Duodenal mucosa (tissue), 2 donors: ENCODE data around the gene PPP4R4.

ENCODE experiments used
- H3K27ac ChIP-seq: one replicate; pipeline ENCODE4 v1.7.0; 2013; ENCODE audit warnings: low read depth, low read length
- H3K27me3 ChIP-seq, 2 donors: one replicate each; pipeline ENCODE4 v1.7.0; 2013; ENCODE audit warnings: low read length in 2 of 2, control low read depth in 1 of 2; ENCODE audit not compliant: insufficient read depth in 2 of 2, control insufficient read depth in 1 of 2
- H3K36me3 ChIP-seq, 2 donors: one replicate each; pipeline ENCODE4 v1.7.0; 2013; ENCODE audit warnings: low read length in 2 of 2, control low read depth in 1 of 2; ENCODE audit not compliant: insufficient read depth in 2 of 2, control insufficient read depth in 1 of 2
- H3K4me1 ChIP-seq, 2 donors: one replicate each; pipeline ENCODE4 v1.7.0; 2013; ENCODE audit warnings: low read length in 2 of 2, control low read depth in 1 of 2; ENCODE audit not compliant: insufficient read depth in 2 of 2, control insufficient read depth in 1 of 2
- H3K4me3 ChIP-seq, 2 donors: one replicate each; pipeline ENCODE4 v1.7.0; 2013; ENCODE audit warnings: low read length in 2 of 2, low read depth in 1 of 2
- H3K9ac ChIP-seq, 2 donors: one replicate each; pipeline ENCODE4 v1.7.0; 2013; ENCODE audit warnings: low read length in 2 of 2, low read depth in 1 of 2
- H3K9me3 ChIP-seq, 2 donors: one replicate each; pipeline ENCODE4 v1.7.0; 2013; ENCODE audit warnings: low read length in 2 of 2, control low read depth in 1 of 2; ENCODE audit not compliant: control insufficient read depth in 1 of 2

The PPP4R4 gene

DNA sequence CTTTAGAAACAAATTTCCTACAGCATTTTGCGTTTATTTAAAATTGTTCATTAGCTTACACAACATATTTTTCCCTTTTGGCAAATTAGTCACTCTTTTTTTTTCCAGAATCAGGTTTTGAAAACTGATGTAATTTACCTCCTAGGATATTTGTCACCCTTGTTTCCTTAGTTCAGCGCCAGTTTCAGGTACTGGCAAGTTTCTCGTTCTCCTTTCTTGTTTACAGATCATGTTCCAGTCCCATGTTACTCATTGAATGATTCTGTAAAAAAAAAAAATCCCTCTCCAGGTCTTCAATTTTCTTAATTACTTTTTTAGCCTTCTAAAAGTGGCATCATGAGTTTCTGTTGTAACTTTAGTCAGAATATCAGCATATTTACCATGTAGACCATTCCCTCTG lies 2.7 kb downstream of the PPP4R4 start:
- Histone ChIP-seq H3K27ac (no peak overlapping the region), H3K4me1 (peaks cover 0 to 3% of the 10 kb centered on the region in 2 donors), H3K4me3 (no peak overlapping the region), H3K27me3 (peaks cover 30 to 58% of the 10 kb centered on the region in 2 donors), H3K9ac (no peak overlapping the region), H3K9me3 (no peaks in the 10 kb centered on the region), H3K36me3 (no peaks in the 10 kb centered on the region)

DNA sequence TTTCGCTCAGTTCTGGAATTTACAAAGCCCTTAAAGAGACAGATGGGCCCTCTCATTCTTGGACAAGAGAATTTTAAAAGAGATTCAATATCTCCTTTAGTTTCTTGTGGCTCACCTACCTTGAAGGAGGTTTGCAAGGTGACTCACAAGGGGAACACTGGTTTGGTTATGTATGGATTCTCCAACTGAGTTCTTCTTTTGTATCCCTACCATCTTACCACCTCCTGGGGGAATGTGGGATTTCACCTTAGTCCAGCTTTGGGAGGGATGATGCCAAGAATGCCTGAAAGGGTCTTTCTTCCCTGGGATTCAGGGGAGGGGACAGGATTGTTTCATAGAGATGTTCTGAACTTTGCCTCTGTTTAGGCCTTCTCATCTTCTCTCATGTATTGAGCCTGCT lies 3.7 kb downstream of the PPP4R4 start:
- Histone ChIP-seq H3K27me3 (peaks cover 30 to 51% of the 10 kb centered on the region in 2 donors), H3K4me3 (no peak overlapping the region), H3K36me3 (no peaks in the 10 kb centered on the region), H3K9ac (no peak overlapping the region), H3K9me3 (no peaks in the 10 kb centered on the region), H3K27ac (no peak overlapping the region), H3K4me1 (peaks cover 0 to 3% of the 10 kb centered on the region in 2 donors)

DNA sequence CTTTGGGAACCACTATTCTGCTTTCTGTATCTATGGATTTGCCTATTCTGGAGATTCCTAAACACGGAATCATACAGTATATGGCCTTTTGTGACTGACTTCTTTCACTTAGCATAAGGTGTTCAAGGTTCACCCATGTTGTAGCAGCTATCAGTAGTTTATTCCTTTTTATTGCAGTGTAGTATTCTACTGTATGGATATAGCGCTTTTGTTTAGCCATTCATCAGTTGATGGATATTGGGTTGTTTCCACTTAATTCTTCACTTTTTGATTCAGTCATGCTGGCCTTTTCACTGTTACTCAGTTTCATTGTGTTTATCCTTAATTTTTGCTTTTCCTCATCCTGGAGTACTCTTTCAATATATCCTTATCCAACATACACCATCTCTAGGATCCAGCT lies 5.1 kb downstream of the PPP4R4 start:
- Histone ChIP-seq H3K27me3 (peaks cover 30 to 52% of the 10 kb centered on the region in 2 donors), H3K9me3 (no peaks in the 10 kb centered on the region), H3K36me3 (no peaks in the 10 kb centered on the region), H3K9ac (no peak overlapping the region), H3K27ac (no peak overlapping the region), H3K4me1 (peaks cover 0 to 3% of the 10 kb centered on the region in 2 donors), H3K4me3 (no peak overlapping the region)

- H3K4me1 ChIP-seq, result no peaks in the 10 kb centered on the region
- no peaks in the 10 kb centered on the region for H3K36me3 ChIP-seq
- H3K27me3 ChIP-seq, result peaks cover 21 to 47% of the 10 kb centered on the region in 2 donors
- peak overlapping the region in 1 of 2 donors; percentile 7 for H3K4me3 ChIP-seq
- H3K9me3 ChIP-seq, result no peaks in the 10 kb centered on the region
- H3K9ac ChIP-seq, result no peak overlapping the region
- no peak overlapping the region for H3K27ac ChIP-seq
Measured at GRCh38 chr14:94180655-94181271, 6.6 kb downstream of the PPP4R4 start.

DNA sequence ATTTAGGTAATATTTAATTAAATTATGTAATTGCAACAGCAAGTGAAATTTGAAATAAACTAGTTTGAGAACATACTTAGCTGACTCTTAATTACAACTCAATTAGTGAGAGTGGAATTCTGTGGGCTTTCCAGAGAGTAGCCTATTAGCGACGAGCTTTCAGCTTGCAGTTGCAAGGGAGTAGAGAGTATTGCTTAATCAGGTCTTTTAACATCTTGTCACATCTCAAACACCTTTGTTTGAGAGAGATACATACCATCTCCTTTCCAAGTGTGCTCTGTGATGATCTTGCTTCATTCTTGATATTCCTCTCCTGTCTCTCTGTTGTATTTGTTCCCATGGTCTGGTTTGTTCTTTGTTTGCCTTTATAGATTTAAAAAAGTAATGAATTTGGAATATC lies 7.7 kb downstream of the PPP4R4 start:
- peaks cover 17 to 36% of the 10 kb centered on the region in 2 donors for H3K27me3 ChIP-seq
- no peaks in the 10 kb centered on the region for H3K4me1 ChIP-seq
- no peaks in the 10 kb centered on the region for H3K9me3 ChIP-seq
- no peak overlapping the region for H3K27ac ChIP-seq
- H3K36me3 ChIP-seq, result no peaks in the 10 kb centered on the region
- no peak overlapping the region for H3K9ac ChIP-seq
- no peak overlapping the region for H3K4me3 ChIP-seq

DNA sequence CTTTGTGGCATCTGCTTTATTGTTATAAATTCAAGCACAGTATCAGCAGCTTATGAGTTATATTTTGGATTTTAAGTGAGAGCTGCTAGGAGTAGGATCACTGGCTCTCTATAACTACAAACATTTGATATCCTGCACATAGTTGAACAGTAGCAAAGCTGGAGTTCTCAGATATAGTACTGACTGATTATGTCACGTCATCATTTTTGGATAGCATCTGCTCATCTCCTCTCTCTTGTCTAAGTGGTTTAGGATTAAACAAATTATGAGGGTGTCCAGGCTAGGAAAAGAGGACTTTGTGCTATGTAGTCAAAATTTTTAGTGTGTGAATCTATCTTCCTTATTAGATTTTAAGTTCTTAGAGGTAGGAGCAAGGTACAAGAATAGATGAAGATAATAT lies 18.4 kb downstream of the PPP4R4 start:
- Histone ChIP-seq H3K27ac (no peak overlapping the region), H3K27me3 (peaks cover 7 to 8% of the 10 kb centered on the region in 2 donors), H3K9ac (no peak overlapping the region), H3K36me3 (no peaks in the 10 kb centered on the region), H3K4me3 (no peak overlapping the region), H3K4me1 (no peaks in the 10 kb centered on the region), H3K9me3 (no peaks in the 10 kb centered on the region)

- Histone ChIP-seq H3K27me3 (peaks cover 7 to 8% of the 10 kb centered on the region in 2 donors), H3K27ac (no peak overlapping the region), H3K9ac (no peak overlapping the region), H3K9me3 (no peaks in the 10 kb centered on the region), H3K4me3 (no peak overlapping the region), H3K36me3 (no peaks in the 10 kb centered on the region), H3K4me1 (no peaks in the 10 kb centered on the region)
Measured at GRCh38 chr14:94193776-94194175, 19.7 kb downstream of the PPP4R4 start.

DNA sequence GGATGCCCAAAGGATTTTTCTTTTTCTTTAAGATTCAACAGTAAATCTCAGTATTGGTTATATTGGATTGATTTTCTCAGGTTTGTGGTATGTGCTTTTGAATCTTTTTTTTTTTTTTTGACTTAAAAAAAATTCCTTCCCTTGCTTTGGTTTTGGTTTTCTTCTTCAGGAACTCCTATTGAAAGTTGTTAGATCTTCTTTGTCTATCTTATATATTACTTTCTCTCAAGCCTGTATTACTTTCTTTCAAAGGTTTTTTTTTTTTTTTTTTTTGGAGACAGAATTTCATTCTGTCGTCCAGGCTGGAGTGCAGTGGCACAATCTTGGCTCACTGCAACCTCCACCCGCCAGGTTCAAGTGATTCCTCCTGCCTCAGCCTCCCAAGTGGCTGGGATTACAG lies 21.9 kb downstream of the PPP4R4 start:
- Histone ChIP-seq H3K27me3 (no peaks in the 10 kb centered on the region), H3K9ac (no peak overlapping the region), H3K4me1 (no peaks in the 10 kb centered on the region), H3K36me3 (no peaks in the 10 kb centered on the region), H3K9me3 (no peaks in the 10 kb centered on the region), H3K27ac (no peak overlapping the region), H3K4me3 (no peak overlapping the region)

DNA sequence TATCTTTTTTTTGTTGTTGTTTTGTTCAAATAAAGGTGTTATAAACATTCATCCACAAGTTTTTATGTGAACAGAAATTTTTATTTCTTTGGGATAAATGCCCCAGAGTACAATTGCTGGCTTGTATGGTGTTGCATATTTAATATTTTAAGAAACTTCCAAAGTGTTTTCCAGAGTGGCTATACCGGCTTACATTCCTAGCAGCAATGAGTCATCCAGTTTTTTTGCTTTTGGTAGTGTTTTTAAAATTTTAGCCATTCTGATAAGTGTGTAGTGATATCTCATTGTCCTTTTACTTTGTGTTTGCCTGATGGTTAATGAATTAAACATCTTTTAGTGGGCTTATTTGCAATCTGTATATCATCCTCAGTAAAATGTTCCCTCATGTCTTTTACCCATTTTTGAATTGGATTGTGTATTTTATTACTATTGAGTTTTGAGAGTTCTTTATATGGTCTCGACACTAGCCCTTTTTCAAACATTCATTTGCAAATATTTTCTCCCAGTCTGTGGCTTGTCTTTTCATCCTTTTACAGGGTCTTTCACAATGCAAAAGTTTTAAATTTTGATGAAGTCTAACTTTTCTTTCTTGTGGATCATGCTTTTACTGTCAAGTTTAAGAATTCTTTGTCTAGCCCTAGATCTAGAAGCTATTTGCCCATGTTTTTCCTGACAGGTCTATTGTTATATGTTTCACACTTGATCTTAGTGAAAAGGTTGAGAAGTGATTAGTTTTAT lies 29.5 kb downstream of the PPP4R4 start:
- peaks cover 0 to 7% of the 10 kb centered on the region in 2 donors for H3K27me3 ChIP-seq
- H3K27ac ChIP-seq, result no peak overlapping the region
- no peaks in the 10 kb centered on the region for H3K36me3 ChIP-seq
- no peak overlapping the region for H3K9ac ChIP-seq
- H3K9me3 ChIP-seq, result no peaks in the 10 kb centered on the region
- H3K4me3 ChIP-seq, result no peak overlapping the region
- no peaks in the 10 kb centered on the region for H3K4me1 ChIP-seq

DNA sequence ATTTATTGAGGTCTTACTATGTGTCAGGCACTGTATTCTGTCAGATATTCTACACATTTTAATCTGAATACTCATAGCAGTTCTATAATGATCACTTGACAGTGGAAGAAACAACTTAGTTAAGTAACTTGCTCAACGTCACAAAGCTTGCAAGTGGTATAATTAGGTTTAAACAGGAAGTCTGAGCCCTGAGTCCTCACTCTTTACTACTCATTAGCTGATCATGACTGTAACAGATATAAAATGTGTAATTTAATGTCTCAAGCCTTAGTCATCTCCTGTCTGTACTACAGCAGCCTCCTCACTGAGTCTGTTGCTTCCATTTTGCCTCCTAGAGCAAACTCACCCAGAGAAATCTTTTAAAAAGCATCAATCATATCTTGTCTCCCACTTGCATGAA lies 38.9 kb downstream of the PPP4R4 start:
- H3K9me3 ChIP-seq, result no peaks in the 10 kb centered on the region
- no peak overlapping the region for H3K4me3 ChIP-seq
- no peaks in the 10 kb centered on the region for H3K27me3 ChIP-seq

More for the DNA sequence above, 38.9 kb downstream of the PPP4R4 start:
- Histone ChIP-seq H3K27ac (no peak overlapping the region), H3K4me1 (no peaks in the 10 kb centered on the region), H3K36me3 (no peaks in the 10 kb centered on the region), H3K9ac (no peak overlapping the region)
